Astrocyte (in vitro differentiated cells and primary cell): ENCODE measurements around the gene ZNF619. TPM values are rescaled to one million over a fixed set of nuclear protein-coding genes. Genes with fewer than 3 reads are reported as not detected.
A peak's percentile ranks its signal among the peaks of the same experiment; 100 is the strongest.

Experiments used
- DNase-seq: peaks from one replicate; pipeline ENCODE4 v3.0.0-alpha.2; 2010; ENCODE audit warnings: low read depth
- FAIRE-seq: peaks from 2 replicates; lab custom pipeline; 2011; peaks lifted over from hg19 to GRCh38; lab: Jason Lieb, UNC
- H2AFZ ChIP-seq: 2 replicates; pipeline ENCODE4 v1.6.0; 2012; ENCODE audit warnings: low read depth, low read length, inconsistent platforms
- H3K27ac ChIP-seq: 2 replicates; pipeline ENCODE4 v1.5.1; 2011; ENCODE audit warnings: low read depth, low read length, inconsistent platforms
- H3K27me3 ChIP-seq: 2 replicates; pipeline ENCODE4 v1.6.0; 2011; ENCODE audit warnings: low read length, inconsistent platforms; ENCODE audit not compliant: insufficient read depth
- H3K36me3 ChIP-seq: 2 replicates; pipeline ENCODE4 v1.5.1; 2011; ENCODE audit warnings: low read length, inconsistent platforms; ENCODE audit not compliant: insufficient read depth
- H3K4me1 ChIP-seq: 2 replicates; pipeline ENCODE4 v1.5.1; 2011; ENCODE audit warnings: low read length, inconsistent platforms; ENCODE audit not compliant: insufficient read depth
- H3K4me2 ChIP-seq: 2 replicates; pipeline ENCODE4 v1.6.0; 2012; ENCODE audit warnings: low read length, inconsistent platforms
- H3K4me3 ChIP-seq: 2 replicates; pipeline ENCODE4 v1.5.1; 2011; ENCODE audit warnings: low read depth, mild to moderate bottlenecking, low read length, inconsistent platforms; ENCODE audit not compliant: insufficient read depth
- H3K79me2 ChIP-seq: 2 replicates; pipeline ENCODE4 v1.6.0; 2012; ENCODE audit warnings: mild to moderate bottlenecking, low read length, inconsistent platforms; ENCODE audit not compliant: insufficient read depth
- H3K9ac ChIP-seq: 2 replicates; pipeline ENCODE4 v1.6.0; 2012; ENCODE audit warnings: mild to moderate bottlenecking, low read length, inconsistent platforms
- H3K9me3 ChIP-seq: 2 replicates; pipeline ENCODE4 v1.5.1; 2012; ENCODE audit warnings: low read depth, mild to moderate bottlenecking, low read length, inconsistent platforms; ENCODE audit not compliant: insufficient read depth
- H4K20me1 ChIP-seq: 2 replicates; pipeline ENCODE4 v1.6.0; 2012; ENCODE audit warnings: low read length, inconsistent platforms; ENCODE audit not compliant: insufficient read depth
- H3K27ac Mint-ChIP-seq: one replicate; pipeline ENCODE4 v1.8.0; 2021; ENCODE audit warnings: mild to moderate bottlenecking, mixed read lengths; ENCODE audit not compliant: unreplicated experiment
- H3K27me3 Mint-ChIP-seq: one replicate; pipeline ENCODE4 v1.8.0; 2021; ENCODE audit warnings: low read depth, mixed read lengths; ENCODE audit not compliant: unreplicated experiment
- H3K36me3 Mint-ChIP-seq: one replicate; pipeline ENCODE4 v1.8.0; 2021; ENCODE audit warnings: low read depth, mixed read lengths; ENCODE audit not compliant: unreplicated experiment
- H3K4me1 Mint-ChIP-seq: one replicate; pipeline ENCODE4 v1.8.0; 2021; ENCODE audit warnings: low read depth, mixed read lengths; ENCODE audit not compliant: unreplicated experiment
- H3K4me3 Mint-ChIP-seq: one replicate; pipeline ENCODE4 v1.8.0; 2021; ENCODE audit warnings: mild to moderate bottlenecking, moderate library complexity, mixed read lengths; ENCODE audit not compliant: unreplicated experiment
- H3K9me3 Mint-ChIP-seq: one replicate; pipeline ENCODE4 v1.8.0; 2021; ENCODE audit warnings: mild to moderate bottlenecking, mixed read lengths; ENCODE audit not compliant: unreplicated experiment
- EZH2 ChIP-seq: IDR thresholded peaks from 2 replicates; pipeline ENCODE4 v1.6.1; 2012; ENCODE audit warnings: mild to moderate bottlenecking, low read length, inconsistent platforms; ENCODE audit not compliant: insufficient read depth
- total RNA-seq: library from RNA; stranded (reverse); gene quantifications from 2 replicates; pipeline ENCODE4 v1.2.1, GENCODE V29; 2021
- TF ChIP-seq, protein P1 (sequence below): IDR thresholded peaks from 2 replicates; pipeline ENCODE4 v1.5.1; 2011; ENCODE audit warnings: low read depth, mild to moderate bottlenecking, inconsistent platforms, low read length, moderate library complexity; ENCODE audit not compliant: insufficient read depth

The ZNF619 gene
- total RNA-seq, 1 donor from 2014 or later: 3.4 TPM

DNA sequence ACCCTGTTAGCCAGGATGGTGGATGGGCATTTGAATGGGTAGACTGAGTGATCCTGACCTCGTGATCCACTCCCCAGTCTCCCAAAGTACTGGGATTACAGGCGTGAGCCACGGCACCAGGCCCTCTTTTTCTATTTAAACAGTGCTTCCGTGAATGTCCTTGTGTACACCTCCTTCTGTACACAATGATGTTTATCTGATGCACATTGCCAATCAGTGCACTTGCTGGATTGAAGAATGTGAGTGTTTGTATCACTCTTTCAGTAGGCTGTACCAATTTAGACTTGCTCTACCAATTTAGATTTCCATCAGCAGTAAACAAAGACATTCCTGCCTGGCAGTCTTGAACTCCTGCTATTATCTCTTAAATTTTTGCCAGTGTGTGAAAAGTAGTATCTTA lies 8.9 kb upstream of the ZNF619 start:
- Histone ChIP-seq H3K27ac (no peak overlapping the region), H3K27me3 (no peaks in the 10 kb centered on the region), H3K4me3 (no peak overlapping the region), H3K9ac (no peak overlapping the region), H3K4me1 (no peaks in the 10 kb centered on the region), H3K9me3 (no peaks in the 10 kb centered on the region), H3K79me2 (no peaks in the 10 kb centered on the region), H3K4me2 (no peak overlapping the region), H3K36me3 (peaks cover 19% of the 10 kb centered on the region), H4K20me1 (peaks cover 24% of the 10 kb centered on the region), H2AFZ (no peak overlapping the region)
- DNase-seq: no peak
- FAIRE-seq: no peak
- no peak overlapping the region for H3K27ac Mint-ChIP-seq
- H3K36me3 Mint-ChIP-seq: peaks cover 13% of the 10 kb centered on the region
- H3K4me3 Mint-ChIP-seq: no peak overlapping the region
- no peaks in the 10 kb centered on the region for H3K9me3 Mint-ChIP-seq
- no peaks in the 10 kb centered on the region for H3K27me3 Mint-ChIP-seq
- TF ChIP-seq, protein P1, sequence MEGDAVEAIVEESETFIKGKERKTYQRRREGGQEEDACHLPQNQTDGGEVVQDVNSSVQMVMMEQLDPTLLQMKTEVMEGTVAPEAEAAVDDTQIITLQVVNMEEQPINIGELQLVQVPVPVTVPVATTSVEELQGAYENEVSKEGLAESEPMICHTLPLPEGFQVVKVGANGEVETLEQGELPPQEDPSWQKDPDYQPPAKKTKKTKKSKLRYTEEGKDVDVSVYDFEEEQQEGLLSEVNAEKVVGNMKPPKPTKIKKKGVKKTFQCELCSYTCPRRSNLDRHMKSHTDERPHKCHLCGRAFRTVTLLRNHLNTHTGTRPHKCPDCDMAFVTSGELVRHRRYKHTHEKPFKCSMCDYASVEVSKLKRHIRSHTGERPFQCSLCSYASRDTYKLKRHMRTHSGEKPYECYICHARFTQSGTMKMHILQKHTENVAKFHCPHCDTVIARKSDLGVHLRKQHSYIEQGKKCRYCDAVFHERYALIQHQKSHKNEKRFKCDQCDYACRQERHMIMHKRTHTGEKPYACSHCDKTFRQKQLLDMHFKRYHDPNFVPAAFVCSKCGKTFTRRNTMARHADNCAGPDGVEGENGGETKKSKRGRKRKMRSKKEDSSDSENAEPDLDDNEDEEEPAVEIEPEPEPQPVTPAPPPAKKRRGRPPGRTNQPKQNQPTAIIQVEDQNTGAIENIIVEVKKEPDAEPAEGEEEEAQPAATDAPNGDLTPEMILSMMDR: no peak
- TF ChIP-seq EZH2: no peak
- H3K4me1 Mint-ChIP-seq: peaks cover 5% of the 10 kb centered on the region

DNA sequence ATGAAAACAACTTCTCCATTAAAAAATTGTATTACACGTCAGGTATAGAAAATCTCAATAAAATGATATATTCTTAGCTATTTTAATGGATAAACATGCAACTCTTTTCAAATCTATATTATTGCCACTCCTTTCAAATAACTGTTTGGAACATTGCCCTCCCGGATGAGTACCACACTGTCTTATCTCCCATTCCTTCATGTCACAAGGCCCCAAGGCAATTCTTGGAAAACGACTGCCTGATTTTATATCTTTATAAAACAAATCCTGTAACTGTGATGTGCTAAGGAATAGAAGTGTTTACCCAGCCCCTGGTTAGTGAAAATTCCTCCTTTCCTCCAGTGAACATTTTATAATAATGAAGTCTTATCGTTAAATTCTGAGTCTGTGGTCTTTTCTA lies 6.2 kb upstream of the ZNF619 start:
- Histone ChIP-seq H3K36me3 (no peaks in the 10 kb centered on the region), H3K4me2 (no peak overlapping the region), H2AFZ (no peak overlapping the region), H4K20me1 (no peaks in the 10 kb centered on the region), H3K79me2 (no peaks in the 10 kb centered on the region), H3K27me3 (no peaks in the 10 kb centered on the region), H3K27ac (no peak overlapping the region), H3K4me1 (no peaks in the 10 kb centered on the region), H3K9ac (no peak overlapping the region), H3K9me3 (no peaks in the 10 kb centered on the region), H3K4me3 (no peak overlapping the region)
- Mint-ChIP-seq H3K36me3 (peaks cover 3% of the 10 kb centered on the region), H3K4me1 (no peaks in the 10 kb centered on the region), H3K27ac (no peak overlapping the region), H3K27me3 (no peaks in the 10 kb centered on the region), H3K9me3 (no peaks in the 10 kb centered on the region), H3K4me3 (no peak overlapping the region)
- FAIRE-seq (no peak), DNase-seq (no peak)
- TF ChIP-seq EZH2: no peak

DNA sequence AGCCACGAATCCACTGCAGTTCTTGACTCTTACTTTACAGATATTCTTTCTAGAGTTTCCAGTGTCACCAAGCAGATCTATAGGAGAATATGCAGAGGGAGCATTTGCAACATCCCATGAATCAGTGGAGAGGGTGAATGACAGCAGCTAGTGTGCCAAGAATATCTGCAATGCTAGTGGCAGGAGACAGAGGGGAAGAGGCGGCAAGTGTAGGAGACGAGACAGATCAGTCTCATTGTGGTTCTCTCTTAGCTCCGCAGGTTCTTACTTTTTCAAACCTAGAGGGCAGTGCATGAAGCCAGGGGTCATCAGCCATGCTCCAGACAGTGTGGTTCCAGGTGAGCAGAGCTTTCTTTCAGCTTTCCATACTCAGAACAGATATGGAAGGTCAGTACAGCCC lies 744 bp downstream of the ZNF619 start:
- peak overlapping the region; percentile 88 for H3K9ac ChIP-seq
- Mint-ChIP-seq H3K4me1 (peaks cover 6% of the 10 kb centered on the region), H3K9me3 (no peaks in the 10 kb centered on the region), H3K4me3 (peak overlapping the region; percentile 92), H3K27ac (peak overlapping the region; percentile 94), H3K36me3 (peaks cover 5% of the 10 kb centered on the region), H3K27me3 (no peaks in the 10 kb centered on the region)
- no peaks in the 10 kb centered on the region for H3K36me3 ChIP-seq
- H3K4me2 ChIP-seq: peak overlapping the region; percentile 85
- TF ChIP-seq, protein P1: no peak
- TF ChIP-seq EZH2: no peak
- FAIRE-seq (no peak), DNase-seq (no peak)
- no peaks in the 10 kb centered on the region for H3K27me3 ChIP-seq
- H4K20me1 ChIP-seq: no peaks in the 10 kb centered on the region
- H3K9me3 ChIP-seq: no peaks in the 10 kb centered on the region
- peak overlapping the region; percentile 97 for H2AFZ ChIP-seq
- H3K27ac ChIP-seq: no peak overlapping the region
- peaks cover 4% of the 10 kb centered on the region for H3K4me1 ChIP-seq
- H3K4me3 ChIP-seq: peak overlapping the region; percentile 76
- no peaks in the 10 kb centered on the region for H3K79me2 ChIP-seq
